Heart left ventricle (tissue), 16 donors: Measurements from ENCODE around the gene PRDM15. TPM values are rescaled to one million over a fixed set of nuclear protein-coding genes. Genes with fewer than 3 reads are reported as not detected.

ENCODE experiments used
- ATAC-seq, 4 donors: fragments of 200-7000 bp; cut with Tn5 transposase; one replicate each; pipeline ENCODE4 v1.9.1; 2020 to 2022; ENCODE audit warnings: moderate library complexity in 4 of 4, mild to moderate bottlenecking in 3 of 4, moderate number of reproducible peaks in 1 of 4
- DNase-seq, 5 donors: peaks; one replicate each; pipeline ENCODE4 v3.0.0-alpha.2; 2020
- H3K27ac ChIP-seq, 12 donors: fragments of 200-600 bp; sonication (generic) in 4 of 12; one replicate each; pipeline versions ENCODE4 v1.5.0 to v1.8.0; 2016 to 2022; ENCODE audit warnings: mild to moderate bottlenecking in 2 of 12
- H3K27me3 ChIP-seq, 9 donors: fragments of 200-600 bp; sonication (generic) in 2 of 9; one replicate each; pipeline versions ENCODE4 v1.5.1 to v1.8.0; 2016 to 2022; ENCODE audit warnings: mild to moderate bottlenecking in 3 of 9
- H3K36me3 ChIP-seq, 9 donors: fragments of 200-600 bp; sonication (generic) in 2 of 9; one replicate each; pipeline versions ENCODE4 v1.5.0 to v1.8.0; 2018 to 2022; ENCODE audit warnings: mild to moderate bottlenecking in 2 of 9
- H3K4me1 ChIP-seq, 12 donors: fragments of 200-600 bp; sonication (generic) in 4 of 12; one replicate each; pipeline versions ENCODE4 v1.5.0 to v1.8.0; 2016 to 2022; ENCODE audit warnings: mild to moderate bottlenecking in 3 of 12
- H3K4me3 ChIP-seq, 12 donors: fragments of 200-600 bp; sonication (generic) in 4 of 12; one replicate each; pipeline versions ENCODE4 v1.5.0 to v1.8.0; 2017 to 2022; ENCODE audit warnings: mild to moderate bottlenecking in 9 of 12, moderate library complexity in 4 of 12
- H3K9me3 ChIP-seq, 12 donors: fragments of 200-600 bp; sonication (generic) in 4 of 12; one replicate each; pipeline versions ENCODE4 v1.5.0 to v1.8.0; 2016 to 2022; ENCODE audit warnings: mild to moderate bottlenecking in 1 of 12
- POLR2A ChIP-seq, 2 donors: fragments of 450-650 bp; IDR thresholded peaks; one replicate each; pipeline ENCODE4 v1.6.1; 2017; ENCODE audit warnings: antibody characterized with exemption in 2 of 2, mild to moderate bottlenecking in 2 of 2, moderate library complexity in 2 of 2
- WGBS, 4 donors: extraction: QIAGEN DNeasy Blood & Tissue Kit in 2 of 4; methylation state at CpG; one replicate each; pipeline versions ENCODE4 v1.1.5 to v1.1.7; 2013 to 2018; 5-methylcytosine and 5-hydroxymethylcytosine counted together
- intact Hi-C, 10 donors: fragments of 100-400 bp; cut with DNase I; formaldehyde crosslinking; loops; one replicate each; pipeline versions ENCODE4 v1.11.1 to v1.14.2; 2022
- polyA plus RNA-seq, 2 donors: library from polyadenylated mRNA; stranded (reverse); fragments of 200-250 nt; gene quantifications; one replicate each; pipeline ENCODE4 v1.2.3, GENCODE V29; 2013
- total RNA-seq, 9 donors: library from RNA; depleted of rRNA in 2 of 9; stranded (reverse); fragments of >200 nt in 2 of 9; fragmentation: NEBNext Ultra II Directional in 3 of 9; extraction: Animal tissue kit (Norgen Biotek cat#: 25700) in 3 of 9; gene quantifications; one replicate each; pipeline versions ENCODE4 v1.1.0 to v1.2.4, GENCODE V29; 2016 to 2023
- TF ChIP-seq, protein P1 (sequence below), 12 donors: fragments of 200-600 bp; sonication (generic) in 4 of 12; IDR thresholded peaks; one replicate each; pipeline versions ENCODE4 v1.5.0 to v1.8.0; 2018 to 2022; ENCODE audit warnings: antibody characterized with exemption in 12 of 12, mild to moderate bottlenecking in 5 of 12
- donor health status: ischemic (EF 13 %, LVEDD 7.1; RV severe dilation, severe dysfunction).
- donor health status: healthy with polysubstance abuse.
- donor health status: DM: no; HTN: yes; CAD: no.
- donor health status: DM: no; HTN: no; CAD: no.
- donor health status: ischemic (EF 25% LVEDD 6.9; RV normal size, moderate dysfunction).
- donor health status: ischemic (EF 25% LVEDD 5.7; RV mildly dilated, moderate dysfunction).
- donor health status: healthy.
- donor health status: DM: yes; HTN: yes; CAD: no.
- donor health status: ischemic (EF 35%, LVEDD 5.7; RV mildly dilated, moderate dysfunction).
- donor health status: nonischemic (EF 11% LVEDD 7.7; RV severe dilation, severe dysfunction).
- donor health status: DM: yes; HTN: yes; CAD: no.
- donor health status: PGD.
- donor health status: ischemic (EF 29% LVEDD 5.4; RV normal size, mild dysfunction).
- donor health status: nonischemic (EF 23%, LVEDD 6.1; RV moderate dilation, normal function).

The PRDM15 gene
- total and polyA plus RNA-seq, 11 donors = 2.1 to 6.3 (median 2.7) TPM

DNA sequence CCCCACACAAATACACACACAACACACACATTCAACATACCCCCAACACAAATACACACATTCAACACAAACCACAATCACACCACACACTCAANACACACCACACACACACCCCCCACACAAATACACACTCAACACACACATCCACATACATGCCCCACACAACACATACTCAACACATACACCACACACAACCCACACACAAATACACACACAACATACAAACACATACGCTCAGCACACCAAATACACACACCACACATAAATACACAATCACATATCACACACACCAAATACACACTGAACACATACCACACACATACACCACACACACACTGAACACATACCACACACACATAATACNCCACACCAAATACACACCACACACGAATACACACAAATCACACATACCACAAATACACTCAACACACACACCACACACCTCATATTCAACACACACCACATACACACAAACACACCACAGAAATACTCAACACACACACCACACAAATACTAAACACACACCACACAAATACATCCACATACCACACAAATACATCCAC is 48.9 kb downstream of the PRDM15 start:
- no peaks in the 10 kb centered on the region for H3K9me3 ChIP-seq
- H3K36me3 ChIP-seq = peaks cover 0 to 53% (median 27%) of the 10 kb centered on the region in 9 donors

DNA sequence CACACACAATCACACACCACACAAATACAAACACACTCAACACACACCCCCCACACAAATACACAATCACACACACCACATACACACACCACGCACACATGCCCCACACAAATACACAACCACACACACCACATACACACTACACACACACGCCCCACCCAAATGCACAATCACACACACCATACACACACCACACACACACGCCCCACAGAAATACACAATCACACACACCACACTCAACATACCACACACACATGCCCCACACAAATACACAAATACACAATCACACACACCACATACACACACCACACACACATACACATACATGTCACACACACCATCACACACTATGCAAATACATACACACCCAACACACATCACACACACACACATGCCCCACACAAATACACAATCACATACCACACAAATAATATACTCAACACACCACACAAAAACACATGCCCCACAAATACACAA is 50.2 kb downstream of the PRDM15 start:
- WGBS, 4 donors = 51 to 67% (median 66%) methylated on average over 3 of the region's 3 CpGs
- H3K9me3 ChIP-seq = no peaks in the 10 kb centered on the region
- TF ChIP-seq, protein P1, sequence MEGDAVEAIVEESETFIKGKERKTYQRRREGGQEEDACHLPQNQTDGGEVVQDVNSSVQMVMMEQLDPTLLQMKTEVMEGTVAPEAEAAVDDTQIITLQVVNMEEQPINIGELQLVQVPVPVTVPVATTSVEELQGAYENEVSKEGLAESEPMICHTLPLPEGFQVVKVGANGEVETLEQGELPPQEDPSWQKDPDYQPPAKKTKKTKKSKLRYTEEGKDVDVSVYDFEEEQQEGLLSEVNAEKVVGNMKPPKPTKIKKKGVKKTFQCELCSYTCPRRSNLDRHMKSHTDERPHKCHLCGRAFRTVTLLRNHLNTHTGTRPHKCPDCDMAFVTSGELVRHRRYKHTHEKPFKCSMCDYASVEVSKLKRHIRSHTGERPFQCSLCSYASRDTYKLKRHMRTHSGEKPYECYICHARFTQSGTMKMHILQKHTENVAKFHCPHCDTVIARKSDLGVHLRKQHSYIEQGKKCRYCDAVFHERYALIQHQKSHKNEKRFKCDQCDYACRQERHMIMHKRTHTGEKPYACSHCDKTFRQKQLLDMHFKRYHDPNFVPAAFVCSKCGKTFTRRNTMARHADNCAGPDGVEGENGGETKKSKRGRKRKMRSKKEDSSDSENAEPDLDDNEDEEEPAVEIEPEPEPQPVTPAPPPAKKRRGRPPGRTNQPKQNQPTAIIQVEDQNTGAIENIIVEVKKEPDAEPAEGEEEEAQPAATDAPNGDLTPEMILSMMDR (IDR thresholded peaks at IDR 0.05) = no peak
- no peak for TF ChIP-seq POLR2A (IDR thresholded peaks at IDR 0.05)
- H3K27me3 ChIP-seq = no peaks in the 10 kb centered on the region
- H3K4me3 ChIP-seq = no peak overlapping the region
- DNase-seq = no peak
- intact Hi-C loops = no loop called here
- ATAC-seq = no peak
- no peak overlapping the region for H3K27ac ChIP-seq
- peaks cover 0 to 48% (median 14%) of the 10 kb centered on the region in 9 donors for H3K36me3 ChIP-seq
- no peaks in the 10 kb centered on the region for H3K4me1 ChIP-seq

More for the DNA sequence above, 48.9 kb downstream of the PRDM15 start:
- Histone ChIP-seq H3K4me1 (no peaks in the 10 kb centered on the region), H3K27ac (no peak overlapping the region), H3K27me3 (no peaks in the 10 kb centered on the region), H3K4me3 (no peak overlapping the region)
- TF ChIP-seq, protein P1 (IDR thresholded peaks at IDR 0.05) = no peak
- no peak for TF ChIP-seq POLR2A (IDR thresholded peaks at IDR 0.05)
- DNase-seq (no peak), ATAC-seq (no peak)
- intact Hi-C loops = no loop called here
- 94 to 96% (median 95%) methylated on average over 2 of the region's 2 CpGs for WGBS, 4 donors

DNA sequence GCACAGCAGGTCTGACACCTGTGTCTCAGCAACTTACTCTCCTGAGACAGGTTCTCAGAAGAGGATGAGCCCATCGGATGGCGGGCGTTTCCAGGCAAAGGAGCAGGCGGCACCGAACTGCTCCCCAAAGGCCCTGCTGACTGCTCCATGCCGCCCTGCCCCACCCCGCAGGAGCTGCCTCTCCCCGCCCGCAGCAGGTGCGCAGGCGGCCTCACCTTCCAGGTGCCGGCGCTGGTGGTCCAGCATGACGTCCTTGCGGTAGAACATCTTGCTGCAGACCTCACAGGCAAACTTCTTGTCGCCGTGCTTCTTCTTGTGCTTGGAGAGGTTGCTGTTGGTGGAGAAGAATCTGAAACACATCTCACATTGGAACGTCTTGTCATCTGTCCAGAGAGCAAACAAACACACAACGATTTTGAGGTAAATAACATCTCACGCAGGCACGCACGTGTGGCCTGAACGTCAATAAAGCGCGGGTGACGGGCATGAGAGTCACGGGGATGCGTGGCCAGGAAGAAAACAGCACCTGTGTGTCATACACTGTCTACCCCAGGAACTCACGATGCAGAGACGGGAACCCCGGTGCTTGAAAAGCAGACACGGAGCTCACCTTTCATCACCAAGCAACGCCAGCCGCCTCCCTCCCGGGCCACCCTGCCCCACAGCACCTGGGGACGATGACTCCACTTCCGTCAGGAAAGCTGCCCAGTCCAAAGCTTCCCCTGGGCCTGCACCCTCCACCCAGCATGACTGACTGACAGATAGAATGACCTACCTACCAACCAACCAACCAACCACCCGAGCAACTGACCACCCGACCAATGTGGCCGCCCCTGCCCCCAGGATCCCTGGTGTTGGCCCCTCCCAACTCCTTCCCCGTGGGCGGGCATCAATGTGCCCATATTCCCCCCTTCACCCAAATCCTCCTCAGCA is 50.9 kb downstream of the PRDM15 start:
- H3K9me3 ChIP-seq = no peaks in the 10 kb centered on the region
- H3K36me3 ChIP-seq = peaks cover 0 to 50% (median 16%) of the 10 kb centered on the region in 9 donors
- H3K4me1 ChIP-seq = no peaks in the 10 kb centered on the region
- 90 to 95% (median 92%) methylated on average over 42 of the region's 42 CpGs for WGBS, 4 donors
- intact Hi-C loops = no loop called here
- no peaks in the 10 kb centered on the region for H3K27me3 ChIP-seq
- no peak for TF ChIP-seq POLR2A (IDR thresholded peaks at IDR 0.05)
- TF ChIP-seq, protein P1 (IDR thresholded peaks at IDR 0.05) = no peak
- DNase-seq = peak in 1 of 5 donors; percentile 40
- no peak overlapping the region for H3K27ac ChIP-seq
- ATAC-seq = no peak
- no peak overlapping the region for H3K4me3 ChIP-seq

DNA sequence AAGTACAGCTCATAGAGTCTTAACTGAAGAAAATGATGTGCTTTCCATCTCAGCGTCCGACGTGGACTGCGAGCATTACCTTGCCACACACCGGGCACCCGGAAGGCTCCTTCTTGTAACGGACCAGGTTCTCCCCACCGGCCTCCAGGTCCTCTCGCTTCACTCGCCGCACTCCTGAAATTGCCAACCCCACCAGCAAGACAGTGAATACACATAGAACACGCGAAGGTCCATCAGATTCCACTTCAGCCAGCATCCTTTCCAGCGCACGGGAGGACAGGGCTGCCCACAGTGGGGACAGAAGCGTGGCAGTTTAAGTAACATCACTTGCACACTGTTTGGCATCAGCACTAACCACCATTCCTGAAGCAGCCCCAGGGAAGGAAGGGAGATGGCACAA is 53.3 kb downstream of the PRDM15 start:
- ATAC-seq (no peak), DNase-seq (no peak)
- H3K36me3 ChIP-seq = peaks cover 0 to 50% (median 18%) of the 10 kb centered on the region in 9 donors
- H3K4me1 ChIP-seq = no peaks in the 10 kb centered on the region
- 95 to 96% (median 96%) methylated on average over 16 of the region's 16 CpGs for WGBS, 4 donors
- no peak overlapping the region for H3K27ac ChIP-seq
- H3K9me3 ChIP-seq = no peaks in the 10 kb centered on the region
- intact Hi-C loops = no loop called here
- H3K27me3 ChIP-seq = no peaks in the 10 kb centered on the region
- H3K4me3 ChIP-seq = no peak overlapping the region
- TF ChIP-seq, protein P1 (IDR thresholded peaks at IDR 0.05) = no peak
- TF ChIP-seq POLR2A (IDR thresholded peaks at IDR 0.05) = no peak
